NCI-H2196 treated with DMSO at 0.1 percent for 48 hours (cell line): ENCODE measurements around the gene CDH12.
"Not testable (repeated sequence)": the region's sequence is repeated elsewhere in the genome, so short reads cannot be mapped to it uniquely, and the experiment has no call there.

Experiments used
- DNase-seq: peaks from one replicate; lab custom pipeline; 2025; ENCODE audit not compliant: unreplicated experiment; lab: John Stamatoyannopoulos, UW

CDH12 gene

DNA sequence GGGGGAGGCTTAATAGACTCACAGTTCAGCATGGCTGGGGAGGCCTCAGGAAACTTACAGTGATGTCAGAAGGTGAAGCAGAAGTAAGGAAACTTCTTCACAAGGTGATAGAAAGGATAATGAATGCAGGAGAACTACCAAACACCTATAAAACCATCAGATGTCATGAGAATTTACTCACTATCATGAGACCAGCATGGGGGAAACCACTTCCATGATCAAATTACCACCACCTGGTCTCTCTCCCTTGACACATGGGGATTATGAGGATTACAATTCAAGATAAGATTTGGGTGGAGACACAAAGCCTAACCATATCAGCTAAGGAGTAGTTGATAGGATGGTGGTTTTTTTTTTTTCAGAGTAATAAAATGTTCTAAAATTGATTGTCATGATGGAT, 201.8 kb downstream of the CDH12 start:
- no peak for DNase-seq

- DNase-seq = no peak
Observed at GRCh38 chr5:22650511-22650910, 202.6 kb downstream of the CDH12 start.

- no peak for DNase-seq
Observed at GRCh38 chr5:22649074-22649473, 204.1 kb downstream of the CDH12 start.

DNA sequence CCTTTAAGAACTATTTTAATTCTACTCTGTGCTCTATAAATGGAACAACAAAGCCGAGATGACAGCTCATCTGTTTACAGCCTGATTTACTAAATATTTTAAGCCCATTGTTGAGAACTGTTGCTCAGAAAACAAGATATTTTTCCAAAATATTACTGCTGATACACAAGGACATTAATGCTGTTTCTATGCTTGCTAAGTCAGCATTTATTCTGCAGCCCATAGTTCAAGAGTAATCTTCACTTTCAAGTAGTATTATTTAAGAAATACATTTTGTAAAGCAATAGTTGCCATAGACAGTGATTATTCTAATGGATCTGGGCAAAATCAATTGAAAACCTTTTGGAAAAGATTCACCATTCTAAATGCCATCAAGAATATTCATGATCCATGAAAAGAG, 208.3 kb downstream of the CDH12 start:
- DNase-seq = no peak

DNA sequence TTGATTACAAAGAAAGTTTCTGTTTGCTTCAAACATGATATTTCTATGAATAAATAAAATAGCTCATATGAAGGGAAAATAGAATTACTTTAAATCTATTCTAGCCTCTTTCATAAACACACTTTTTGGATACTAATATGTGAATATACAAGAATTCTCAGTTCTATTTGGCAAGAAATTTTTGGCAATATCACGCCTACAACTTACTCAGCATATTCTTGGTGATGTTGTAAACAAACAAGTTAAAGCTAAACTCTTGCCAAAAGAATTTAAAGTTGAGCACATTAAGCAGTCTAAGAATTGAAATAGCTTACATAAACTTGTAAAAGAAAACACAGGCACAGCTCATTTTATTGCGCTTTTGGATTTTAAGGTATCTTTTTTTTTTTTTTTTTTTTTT, 209.8 kb downstream of the CDH12 start:
- no peak for DNase-seq

DNA sequence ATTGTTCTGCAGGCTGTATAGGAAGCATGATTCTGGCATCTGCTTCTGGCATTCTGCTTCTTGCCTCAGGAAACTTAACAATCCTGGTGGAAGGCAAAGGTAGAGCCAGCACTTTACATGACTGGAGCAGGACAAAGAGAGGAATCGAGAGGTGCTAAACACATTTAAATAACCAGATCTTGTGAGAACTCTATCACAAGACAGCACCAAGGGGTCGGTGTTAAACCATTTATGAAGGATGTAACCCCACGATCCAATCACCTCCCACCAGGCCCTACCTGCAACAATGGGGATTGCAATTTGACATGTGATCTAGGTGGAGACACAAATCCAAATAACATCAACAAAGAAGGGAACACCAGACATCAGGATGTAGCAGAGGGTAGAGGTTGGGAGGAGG, 221.5 kb downstream of the CDH12 start:
- DNase-seq = no peak

DNA sequence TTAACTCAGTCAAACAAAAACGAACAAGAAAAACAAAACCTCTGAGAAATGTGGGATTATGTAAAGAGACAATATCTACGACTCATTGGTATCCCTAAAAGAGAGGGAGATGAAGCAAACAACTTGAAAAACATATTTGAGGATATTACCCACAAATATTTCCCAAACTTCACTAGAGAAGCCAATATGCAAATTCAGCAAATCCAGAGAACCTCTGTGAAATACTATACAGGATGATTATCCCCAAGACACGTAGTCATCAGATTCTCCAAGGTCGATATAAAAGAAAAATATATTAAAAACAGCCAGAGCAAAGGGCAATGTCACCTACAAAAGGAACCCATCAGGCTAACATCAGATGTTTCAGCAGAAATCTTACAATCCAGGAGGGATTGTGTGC, 226.1 kb downstream of the CDH12 start:
- DNase-seq = no peak

DNA sequence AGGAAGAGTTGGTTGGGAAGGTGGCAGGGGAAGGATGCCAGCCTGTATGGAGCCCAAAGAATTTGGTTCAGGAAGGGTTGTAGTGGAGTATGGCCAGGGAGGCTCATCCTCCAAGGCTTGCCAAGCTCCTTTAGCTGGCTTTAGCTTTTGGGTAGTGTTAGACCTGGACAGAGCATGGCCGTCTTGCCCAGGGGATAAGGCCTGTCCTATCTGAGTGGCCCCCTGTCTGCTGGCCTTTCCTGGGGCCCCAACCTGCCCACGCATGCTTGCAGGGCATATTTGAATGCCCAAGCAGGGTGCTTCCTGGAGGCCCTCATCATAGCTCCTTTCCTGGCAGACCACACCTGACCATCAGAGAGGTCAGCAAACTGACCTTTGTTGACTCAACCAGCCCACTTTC, 227.7 kb downstream of the CDH12 start:
- DNase-seq = no peak

- no peak for DNase-seq
Observed at GRCh38 chr5:22621084-22621483, 232.1 kb downstream of the CDH12 start.

DNA sequence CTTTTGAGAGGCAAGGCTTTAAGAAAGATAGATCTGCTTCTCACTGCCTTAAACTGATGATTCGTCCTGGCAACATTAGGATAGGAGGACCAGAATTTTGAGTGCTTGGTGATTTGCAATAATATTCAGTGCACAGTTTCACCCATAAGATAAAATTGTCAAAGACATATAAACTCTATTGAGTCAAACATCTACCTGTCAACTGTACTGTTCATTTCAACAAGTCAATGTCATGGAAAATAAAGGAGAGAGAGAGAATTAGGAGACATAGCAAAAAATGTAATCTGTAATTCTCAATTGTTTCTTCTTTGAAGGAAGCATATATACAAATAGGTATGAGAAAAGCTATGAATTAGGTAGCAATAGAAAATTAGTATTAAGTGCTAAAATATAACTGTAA, 237.2 kb downstream of the CDH12 start:
- no peak for DNase-seq

DNA sequence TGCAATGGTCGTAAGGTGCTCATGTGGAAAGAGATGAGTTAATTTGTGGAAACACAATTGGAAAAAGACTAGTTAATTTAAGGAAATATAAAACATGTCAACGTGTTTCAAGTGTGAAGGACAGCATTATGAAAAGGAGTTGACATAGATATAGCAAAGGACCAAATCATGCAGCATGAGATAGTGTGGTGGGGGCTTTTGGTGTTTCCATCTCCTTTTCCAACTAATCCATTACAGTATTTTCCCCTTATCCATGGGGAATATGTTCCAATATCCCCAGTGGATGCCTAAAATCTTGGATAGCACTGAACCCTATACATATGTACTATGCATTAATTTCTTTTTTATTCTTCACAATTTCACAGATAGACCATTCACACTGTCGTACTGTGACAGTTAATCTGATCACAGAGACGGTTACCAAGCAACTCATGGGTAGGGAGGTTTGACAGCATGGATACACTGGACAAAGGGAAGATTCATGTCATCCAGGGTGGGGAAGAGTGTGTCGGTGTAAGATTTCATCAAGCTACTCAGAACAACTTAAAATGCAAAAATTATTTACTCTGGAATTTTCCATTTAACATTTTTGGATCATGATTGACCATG, 238.6 kb downstream of the CDH12 start:
- DNase-seq = no peak

DNA sequence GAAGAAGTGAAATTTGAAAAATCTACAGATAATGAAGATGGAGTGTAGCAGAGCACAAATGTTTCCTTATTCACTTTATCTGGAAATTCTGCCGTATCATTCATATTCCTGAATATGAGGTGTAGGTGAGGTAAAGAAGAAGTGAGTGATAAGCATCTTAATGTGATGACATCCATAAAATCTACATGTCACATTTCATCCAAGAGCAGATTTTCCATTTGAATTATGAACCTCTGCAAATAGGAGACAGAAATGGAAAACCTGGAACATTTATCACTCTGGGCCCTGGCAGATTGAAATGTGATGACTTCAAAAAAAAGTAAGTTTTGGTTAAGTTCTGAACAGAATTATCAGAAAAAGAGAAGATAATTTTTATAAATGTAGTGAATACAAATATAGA, 240.2 kb downstream of the CDH12 start:
- no peak for DNase-seq

DNA sequence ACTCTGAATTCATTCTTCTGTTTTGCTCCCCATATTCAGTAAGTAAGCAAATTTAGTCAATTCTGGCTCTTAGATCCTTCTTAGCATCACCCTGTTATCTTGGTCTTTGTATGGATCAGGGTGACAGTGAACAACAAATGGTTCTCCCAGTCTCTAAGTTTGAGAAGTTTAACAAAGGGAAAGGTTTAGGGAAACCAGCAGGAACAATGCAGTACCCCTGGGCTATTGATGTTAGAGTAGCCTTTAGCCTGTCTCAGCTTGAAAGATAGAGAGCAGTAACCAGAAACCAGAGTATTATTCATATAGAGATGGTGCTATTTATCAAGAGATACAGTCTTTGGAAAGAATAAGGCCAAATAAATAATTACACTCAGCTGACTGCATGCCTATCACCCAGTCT, 241.8 kb downstream of the CDH12 start:
- no peak for DNase-seq

GRCh38 chr5:22607498-22607897, 245.6 kb downstream of the CDH12 start:
- not testable (repeated sequence) for DNase-seq

- DNase-seq = no peak
Observed at GRCh38 chr5:22605473-22605872, 247.7 kb downstream of the CDH12 start.

- DNase-seq = no peak
Observed at GRCh38 chr5:22604711-22605110, 248.4 kb downstream of the CDH12 start.

GRCh38 chr5:22598796-22599195, 254.3 kb downstream of the CDH12 start:
- DNase-seq = no peak

- DNase-seq = no peak
Observed at GRCh38 chr5:22596404-22596970, 256.7 kb downstream of the CDH12 start.

GRCh38 chr5:22594491-22594890, 258.7 kb downstream of the CDH12 start:
- no peak for DNase-seq

DNA sequence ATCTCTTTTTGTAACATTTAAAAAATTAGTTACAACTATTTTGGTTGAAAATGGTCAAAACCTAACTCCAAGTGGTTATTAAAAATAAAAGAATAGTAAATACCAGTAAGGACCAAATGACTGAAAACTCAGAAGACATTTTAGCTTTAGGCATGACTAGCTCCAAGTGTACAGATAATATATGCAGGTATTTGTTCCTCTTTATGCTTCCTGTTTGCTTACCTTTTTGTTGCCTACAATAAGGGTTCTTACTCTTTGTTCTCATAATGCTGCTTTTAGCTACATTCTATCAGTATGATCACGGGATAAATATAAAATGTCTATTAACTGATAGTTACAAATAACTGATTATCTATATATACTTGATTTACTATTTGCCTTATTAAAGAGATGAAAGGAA, 259.6 kb downstream of the CDH12 start:
- DNase-seq = no peak

- DNase-seq = no peak
Observed at GRCh38 chr5:22591461-22591860, 261.7 kb downstream of the CDH12 start.

DNA sequence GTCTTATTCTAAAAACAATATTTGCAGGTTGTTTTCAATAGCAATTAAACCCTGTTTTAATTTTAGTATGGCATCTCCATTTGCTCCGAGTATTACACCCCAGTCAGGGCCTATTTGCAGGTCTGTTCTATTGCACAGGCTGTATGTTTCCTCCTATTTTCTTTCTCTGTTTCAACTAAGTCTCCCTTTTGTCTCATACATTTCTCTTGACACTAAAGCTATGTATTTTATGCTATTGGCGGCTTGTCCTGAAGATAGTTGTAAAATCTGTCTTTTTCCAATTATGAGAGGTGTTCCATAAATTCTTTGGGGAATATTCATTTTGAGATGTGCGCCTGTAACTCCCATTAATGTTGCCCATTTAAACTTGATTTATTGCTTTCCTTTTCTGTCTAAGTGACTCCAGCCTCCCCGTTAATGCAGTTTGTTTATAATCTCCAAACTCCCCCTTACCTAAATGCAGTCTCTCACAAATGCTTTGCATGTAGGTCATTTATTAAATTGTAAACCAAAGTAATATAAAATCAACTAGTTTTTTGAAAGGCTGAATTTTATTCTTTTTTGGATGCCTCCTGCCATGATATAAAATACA, 262.4 kb downstream of the CDH12 start:
- DNase-seq = no peak

DNA sequence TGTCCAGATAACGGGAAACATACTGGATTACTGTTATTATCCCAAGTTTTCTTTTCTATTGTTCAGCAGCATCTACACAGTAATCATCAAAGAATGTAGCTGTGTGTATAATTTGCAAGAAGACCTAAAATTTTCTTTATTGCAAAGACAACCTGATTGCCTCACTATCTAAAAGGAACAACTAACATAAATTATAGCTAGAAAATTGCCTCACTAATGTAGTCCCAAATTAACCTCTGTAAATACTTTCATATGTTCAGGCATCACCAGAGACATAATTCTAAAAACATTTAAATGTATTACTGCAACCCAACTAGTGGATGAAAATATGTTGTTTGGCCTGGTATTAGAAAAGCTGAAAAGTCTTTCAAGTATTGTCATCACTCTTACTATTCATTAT, 275.4 kb downstream of the CDH12 start:
- DNase-seq = no peak
